ENCODE results near the gene NEK5.
"Not testable (repeated sequence)": the region's sequence is repeated elsewhere in the genome, so short reads cannot be mapped to it uniquely, and the experiment has no call there.

Gene NEK5

DNA sequence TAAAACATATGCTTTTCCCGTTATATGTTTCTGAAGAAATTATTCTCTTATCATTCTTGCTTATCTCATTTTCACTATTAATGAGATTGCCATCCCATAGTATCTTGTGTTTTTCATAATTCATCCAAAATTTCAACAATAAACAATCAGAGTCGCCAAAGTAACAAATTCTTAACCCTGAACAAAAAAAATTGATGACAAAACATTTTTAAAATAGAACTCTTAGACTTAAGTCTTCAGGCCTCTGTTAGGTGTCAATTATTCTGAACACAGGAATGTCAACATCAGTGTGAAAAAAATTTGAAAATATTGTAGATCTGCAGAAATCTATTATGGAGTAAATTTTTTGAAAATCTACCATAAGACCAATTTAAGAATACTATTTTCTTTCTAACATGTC is 37.4 kb downstream of the NEK5 start:
- TF ChIP-seq, protein P1, sequence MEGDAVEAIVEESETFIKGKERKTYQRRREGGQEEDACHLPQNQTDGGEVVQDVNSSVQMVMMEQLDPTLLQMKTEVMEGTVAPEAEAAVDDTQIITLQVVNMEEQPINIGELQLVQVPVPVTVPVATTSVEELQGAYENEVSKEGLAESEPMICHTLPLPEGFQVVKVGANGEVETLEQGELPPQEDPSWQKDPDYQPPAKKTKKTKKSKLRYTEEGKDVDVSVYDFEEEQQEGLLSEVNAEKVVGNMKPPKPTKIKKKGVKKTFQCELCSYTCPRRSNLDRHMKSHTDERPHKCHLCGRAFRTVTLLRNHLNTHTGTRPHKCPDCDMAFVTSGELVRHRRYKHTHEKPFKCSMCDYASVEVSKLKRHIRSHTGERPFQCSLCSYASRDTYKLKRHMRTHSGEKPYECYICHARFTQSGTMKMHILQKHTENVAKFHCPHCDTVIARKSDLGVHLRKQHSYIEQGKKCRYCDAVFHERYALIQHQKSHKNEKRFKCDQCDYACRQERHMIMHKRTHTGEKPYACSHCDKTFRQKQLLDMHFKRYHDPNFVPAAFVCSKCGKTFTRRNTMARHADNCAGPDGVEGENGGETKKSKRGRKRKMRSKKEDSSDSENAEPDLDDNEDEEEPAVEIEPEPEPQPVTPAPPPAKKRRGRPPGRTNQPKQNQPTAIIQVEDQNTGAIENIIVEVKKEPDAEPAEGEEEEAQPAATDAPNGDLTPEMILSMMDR (IDR thresholded peaks at IDR 0.05) = no peak
- no peak for TF ChIP-seq ZFX (IDR thresholded peaks at IDR 0.05; ENCODE audit: borderline replicate concordance)
- no peak overlapping the region for H3K27ac ChIP-seq

- no peak overlapping the region for H3K27ac ChIP-seq
- TF ChIP-seq ZFX (IDR thresholded peaks at IDR 0.05; ENCODE audit: borderline replicate concordance) = no peak
- TF ChIP-seq, protein P1 (IDR thresholded peaks at IDR 0.05) = no peak
Measured at GRCh38 chr13:52085421-52085820, 43.5 kb downstream of the NEK5 start.

DNA sequence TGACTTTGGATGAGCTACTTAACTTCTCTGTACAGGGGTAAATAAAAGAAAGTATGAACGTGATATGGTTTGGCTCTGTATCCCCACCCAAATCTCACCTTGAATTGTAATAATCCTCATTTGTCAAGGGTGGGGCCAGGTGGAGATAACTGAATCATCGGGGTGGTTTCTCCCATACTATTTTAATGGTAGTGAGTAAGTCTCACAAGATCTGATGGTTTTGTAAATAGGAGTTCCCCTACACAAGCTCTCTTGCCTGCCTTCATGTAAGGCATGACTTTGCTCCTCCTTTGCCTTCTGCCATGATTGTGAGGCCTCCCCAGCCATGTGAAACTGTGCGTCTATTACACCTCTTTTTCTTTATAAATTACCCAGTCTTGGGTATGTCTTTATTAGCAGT is 43.9 kb downstream of the NEK5 start:
- not testable (repeated sequence) for H3K27ac ChIP-seq

GRCh38 chr13:52082601-52083000 is 46.3 kb downstream of the NEK5 start:
- no peak for TF ChIP-seq ZFX (IDR thresholded peaks at IDR 0.05; ENCODE audit: borderline replicate concordance)
- TF ChIP-seq, protein P1 (IDR thresholded peaks at IDR 0.05) = no peak
- H3K27ac ChIP-seq = no peak overlapping the region

GRCh38 chr13:52079891-52080290 is 49.0 kb downstream of the NEK5 start:
- not testable (repeated sequence) for H3K27ac ChIP-seq

GRCh38 chr13:52070929-52071523 is 57.8 kb downstream of the NEK5 start:
- no peak overlapping the region for H3K27ac ChIP-seq
- no peak for TF ChIP-seq ZFX (IDR thresholded peaks at IDR 0.05; ENCODE audit: borderline replicate concordance)
- TF ChIP-seq, protein P1 (IDR thresholded peaks at IDR 0.05) = no peak

DNA sequence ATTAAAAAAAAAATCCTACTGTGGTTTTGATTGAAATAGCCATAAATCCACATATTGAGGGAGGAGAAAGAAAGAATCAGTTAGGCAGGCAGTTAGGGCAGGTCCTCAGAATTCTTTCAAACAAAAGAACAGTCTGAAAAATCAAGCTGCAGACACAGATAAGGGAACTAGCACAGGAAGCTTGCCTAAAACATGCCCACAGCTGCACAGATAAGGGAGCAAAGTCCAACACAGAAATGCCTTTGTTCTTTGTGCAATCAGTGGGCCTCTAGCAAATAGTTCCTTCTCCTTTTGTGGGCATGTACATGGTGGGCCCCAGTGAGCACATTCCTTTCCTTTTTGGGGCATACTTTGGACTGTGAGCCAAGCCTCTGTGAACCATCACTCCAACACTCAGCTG is 61.6 kb downstream of the NEK5 start:
- no peak for TF ChIP-seq ZFX (IDR thresholded peaks at IDR 0.05; ENCODE audit: borderline replicate concordance)
- TF ChIP-seq, protein P1 (IDR thresholded peaks at IDR 0.05) = no peak

DNA sequence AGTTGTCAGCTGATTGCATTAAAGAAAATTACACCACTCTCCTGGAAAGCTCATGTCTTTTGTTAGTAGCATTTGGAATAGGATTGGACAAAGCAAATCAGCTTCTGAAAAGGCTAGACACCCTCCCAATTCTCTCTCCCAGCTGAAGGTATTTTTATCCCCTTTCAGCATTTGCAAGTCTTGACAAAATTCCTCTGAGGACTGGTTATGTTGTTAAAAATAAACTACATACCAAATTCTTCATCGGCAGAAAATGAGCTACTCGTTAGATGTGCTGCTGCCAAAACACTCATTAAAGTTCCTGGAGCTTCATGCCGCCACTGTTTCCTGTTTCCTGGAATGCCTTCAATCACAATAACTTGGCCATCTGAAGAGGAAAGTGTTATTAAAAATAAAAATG is 67.3 kb downstream of the NEK5 start:
- TF ChIP-seq, protein P1 (IDR thresholded peaks at IDR 0.05) = no peak
- TF ChIP-seq ZFX (IDR thresholded peaks at IDR 0.05; ENCODE audit: borderline replicate concordance) = no peak

More for the DNA sequence above, 61.6 kb downstream of the NEK5 start:
- H3K27ac ChIP-seq = no peak overlapping the region

DNA sequence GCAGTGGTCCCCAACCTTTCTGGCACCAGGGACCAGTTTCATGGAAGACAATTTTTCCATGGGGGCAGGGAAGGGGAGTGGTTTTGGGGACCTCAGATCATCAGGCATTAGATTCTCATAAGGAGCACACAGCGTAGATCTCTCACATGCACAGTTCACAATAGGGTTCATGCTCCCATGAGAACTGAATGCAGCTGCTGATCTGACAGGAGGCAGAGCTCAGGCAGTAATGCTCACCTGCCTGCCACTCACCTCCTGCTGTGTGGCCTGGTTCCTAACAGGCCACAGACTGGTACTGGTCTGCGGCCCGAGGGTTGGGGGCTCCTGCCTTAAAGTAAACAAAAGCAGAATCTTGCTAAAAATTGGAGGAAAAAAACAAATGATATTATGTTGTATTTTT is 67.8 kb downstream of the NEK5 start:
- H3K27ac ChIP-seq = not testable (repeated sequence)

More for the DNA sequence above, 67.3 kb downstream of the NEK5 start:
- H3K27ac ChIP-seq = no peak overlapping the region

All from 22Rv1 (cell line).